Subcutaneous adipose tissue (tissue), 4 donors: ENCODE data around the gene LRP1B. TPM values are rescaled to one million over a fixed set of nuclear protein-coding genes. Genes with fewer than 3 reads are reported as not detected.

ENCODE experiments used
- CTCF ChIP-seq: fragments of 450-650 bp; IDR thresholded peaks from one replicate; pipeline ENCODE4 v1.5.1; 2016; ENCODE audit warnings: low read depth, mild to moderate bottlenecking, control low read depth, antibody characterized with exemption, moderate library complexity
- small RNA-seq: library from RNA; depleted of rRNA; stranded (forward); fragments of <200 nt; gene quantifications from one replicate; pipeline ENCODE3, GENCODE V24; 2016
- total RNA-seq, 4 donors: library from RNA; depleted of rRNA; stranded (reverse); fragments of >200 nt; gene quantifications; one replicate each; pipeline ENCODE4 v1.1.0, GENCODE V29; 2016

Gene LRP1B
- total RNA-seq, 4 donors from 2014 or later: 4.2 to 50.2 (median 14.7) TPM

- no peak for TF ChIP-seq CTCF
Measured at GRCh38 chr2:140187086-140187485, 1943.7 kb downstream of the LRP1B start.

- no peak for TF ChIP-seq CTCF
Measured at GRCh38 chr2:140186313-140186712, 1944.5 kb downstream of the LRP1B start.

- TF ChIP-seq CTCF: no peak
Measured at GRCh38 chr2:140185076-140185475, 1945.7 kb downstream of the LRP1B start.

- TF ChIP-seq CTCF: no peak
Measured at GRCh38 chr2:140183056-140183765, 1947.6 kb downstream of the LRP1B start.

Small RNAs within 50 kb of the gene (small RNA-seq; reads per million reads assigned to genes)
- gene AC068287.1 (not detected), gene MTCO1P44 (not detected), gene RF00019 (0.49 reads per million), gene RF02271 (not detected), gene RNU6-904P (not detected)
